Large intestine (tissue), 3 donors: ENCODE results near the gene FCRLA. TPM values are rescaled to one million over a fixed set of nuclear protein-coding genes. Genes with fewer than 3 reads are reported as not detected.
A peak's percentile ranks its signal among the peaks of the same experiment; 100 is the strongest.
"Not testable (repeated sequence)": the region's sequence is repeated elsewhere in the genome, so short reads cannot be mapped to it uniquely, and the experiment has no call there.

Experiments
- DNase-seq, 2 donors: peaks; one replicate each; pipeline versions ENCODE4 v3.0.0 to v3.0.0-alpha.2; 2013
- H3K27ac ChIP-seq: one replicate; pipeline ENCODE4 v1.5.1; 2013; ENCODE audit warnings: low read length
- H3K27me3 ChIP-seq: 2 replicates; pipeline ENCODE4 v1.6.1; 2013; ENCODE audit warnings: low read length; ENCODE audit not compliant: control insufficient read depth, insufficient read depth
- H3K36me3 ChIP-seq: 2 replicates; pipeline ENCODE4 v1.6.1; 2013; ENCODE audit warnings: low read length; ENCODE audit not compliant: control insufficient read depth, insufficient read depth
- H3K4me1 ChIP-seq: one replicate; pipeline ENCODE4 v1.6.1; 2013; ENCODE audit warnings: low read length; ENCODE audit not compliant: control insufficient read depth, insufficient read depth
- H3K4me3 ChIP-seq: one replicate; pipeline ENCODE4 v1.5.1; 2013; ENCODE audit warnings: low read length
- H3K9me3 ChIP-seq: one replicate; pipeline ENCODE4 v1.6.1; 2013; ENCODE audit warnings: mild to moderate bottlenecking, low read depth, low read length, moderate library complexity; ENCODE audit not compliant: control insufficient read depth
- WGBS: methylation state at CpG from one replicate; pipeline ENCODE4 v1.1.5; 2013; ENCODE audit warnings: low lambda C conversion rate; ENCODE audit not compliant: insufficient coverage; 5-methylcytosine and 5-hydroxymethylcytosine counted together
- polyA plus RNA-seq: library from polyadenylated mRNA; unstranded; fragments of 120-200 nt; gene quantifications from one replicate; pipeline ENCODE4 v1.2.1, GENCODE V29; 2013

FCRLA gene
- polyA plus RNA-seq, 1 donor, result 0.12 TPM

DNA sequence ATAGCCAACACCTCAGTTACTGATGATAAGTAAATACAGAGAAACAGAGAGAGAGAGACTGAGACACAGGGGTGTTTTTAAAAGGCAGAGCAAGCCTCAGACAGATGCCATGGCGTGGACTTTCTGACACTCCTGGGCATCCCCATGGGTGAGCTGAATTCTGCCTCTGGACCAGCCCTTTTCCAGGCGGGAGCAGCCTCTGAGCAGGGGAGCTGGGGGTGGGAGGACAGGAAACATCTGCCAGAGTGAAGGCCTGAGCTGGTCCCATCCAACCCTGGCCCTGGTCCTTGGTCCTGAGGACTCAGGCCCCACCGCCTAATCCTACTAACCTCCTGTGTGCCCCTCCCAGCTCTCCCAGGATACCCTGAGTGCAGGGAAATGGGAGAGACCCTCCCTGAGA, 32.1 kb upstream of the FCRLA start:
- not testable (repeated sequence) for H3K36me3 ChIP-seq, H3K4me3 ChIP-seq, DNase-seq, H3K4me1 ChIP-seq, H3K27me3 ChIP-seq, H3K9me3 ChIP-seq, H3K27ac ChIP-seq
- no CpG with 5 or more reads among the region's 3 CpGs for WGBS

DNA sequence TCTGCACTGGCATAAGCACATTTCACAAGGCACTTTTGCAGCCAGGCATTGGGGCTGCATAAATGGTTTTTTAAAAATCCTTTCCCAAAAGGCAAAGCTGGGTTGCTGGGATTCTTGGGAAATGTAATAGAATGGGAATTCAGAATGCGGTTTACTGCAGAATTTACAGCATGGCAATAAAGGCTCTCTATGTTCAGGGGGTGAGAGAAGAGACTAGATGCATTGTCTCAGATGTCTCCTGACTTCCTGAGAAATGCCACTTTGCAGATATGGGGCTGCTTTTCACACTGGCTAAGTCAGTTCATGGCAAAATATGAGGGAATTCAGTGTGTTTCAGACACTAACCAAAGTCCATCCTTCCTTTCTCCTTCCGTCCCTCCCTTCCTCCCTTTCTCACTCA, 30.6 kb upstream of the FCRLA start:
- WGBS, result 60% methylated on average over 1 of the region's 2 CpGs

DNA sequence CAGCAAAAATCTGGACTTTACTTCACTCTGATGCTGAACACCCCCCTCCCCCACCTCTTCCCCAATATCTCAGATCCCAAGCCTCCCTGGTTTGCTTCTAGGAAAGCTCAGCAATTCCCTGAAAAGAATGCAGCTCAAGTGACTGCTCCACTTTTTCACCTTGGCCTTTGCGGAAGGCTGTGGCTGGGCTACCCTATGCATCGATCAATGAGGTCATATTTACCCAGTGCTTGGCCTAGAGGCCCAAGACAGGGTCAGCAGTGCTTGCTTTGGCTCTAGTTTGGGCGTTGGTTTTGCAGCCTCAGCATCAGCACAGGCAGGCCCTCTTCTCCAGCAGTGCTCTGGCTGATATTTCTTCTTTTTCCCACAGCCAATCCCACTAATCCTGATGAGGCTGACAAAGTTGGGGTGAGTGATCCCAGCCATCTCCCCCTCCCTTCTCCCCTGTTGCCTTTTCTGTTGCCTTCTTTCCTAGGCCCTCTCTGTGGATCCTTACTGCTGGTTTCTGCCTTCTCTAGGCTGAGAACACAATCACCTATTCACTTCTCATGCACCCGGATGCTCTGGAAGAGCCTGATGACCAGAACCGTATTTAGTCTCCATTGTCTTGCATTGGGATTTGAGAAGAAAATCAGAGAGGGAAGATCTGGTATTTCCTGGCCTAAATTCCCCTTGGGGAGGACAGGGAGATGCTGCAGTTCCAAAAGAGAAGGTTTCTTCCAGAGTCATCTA, 29.9 kb upstream of the FCRLA start:
- no CpG with 5 or more reads among the region's 5 CpGs for WGBS
- peak in 1 of 2 donors; percentile 2 for DNase-seq

More for the DNA sequence above, 30.6 kb upstream of the FCRLA start:
- no peak overlapping the region for H3K4me3 ChIP-seq
- H3K36me3 ChIP-seq, result no peaks in the 10 kb centered on the region
- no peaks in the 10 kb centered on the region for H3K27me3 ChIP-seq
- no peaks in the 10 kb centered on the region for H3K9me3 ChIP-seq
- DNase-seq, result peak in 1 of 2 donors; percentile 10
- H3K4me1 ChIP-seq, result no peaks in the 10 kb centered on the region
- no peak overlapping the region for H3K27ac ChIP-seq

DNA sequence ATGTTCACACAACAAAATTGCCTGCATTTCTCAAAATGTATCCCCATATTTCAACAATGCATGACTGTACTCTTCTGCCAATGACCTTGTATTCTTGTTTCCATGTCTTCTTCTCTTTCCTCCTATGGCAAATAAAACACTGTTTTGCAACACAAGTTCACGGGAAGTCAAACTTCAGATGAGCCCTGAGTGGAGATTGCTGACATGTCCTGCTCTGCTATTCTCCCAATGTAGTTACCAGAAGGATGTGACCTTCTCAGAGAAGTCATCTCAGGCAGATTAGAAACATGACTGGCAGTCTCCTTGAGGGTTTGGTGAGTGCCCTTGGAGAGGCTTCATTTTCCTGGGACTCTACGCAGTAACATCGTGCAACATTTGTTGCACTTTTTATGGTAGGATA, 28.5 kb upstream of the FCRLA start:
- peaks cover 2% of the 10 kb centered on the region for H3K27me3 ChIP-seq
- H3K27ac ChIP-seq, result no peak overlapping the region
- H3K9me3 ChIP-seq, result no peaks in the 10 kb centered on the region
- H3K4me1 ChIP-seq, result no peaks in the 10 kb centered on the region
- H3K36me3 ChIP-seq, result no peaks in the 10 kb centered on the region
- WGBS, result 100% methylated on average over 2 of the region's 3 CpGs
- no peak for DNase-seq
- H3K4me3 ChIP-seq, result no peak overlapping the region

More for the DNA sequence above, 29.9 kb upstream of the FCRLA start:
- Histone ChIP-seq H3K27ac (no peak overlapping the region), H3K9me3 (no peaks in the 10 kb centered on the region), H3K27me3 (peaks cover 2% of the 10 kb centered on the region), H3K36me3 (no peaks in the 10 kb centered on the region), H3K4me1 (no peaks in the 10 kb centered on the region), H3K4me3 (no peak overlapping the region)

DNA sequence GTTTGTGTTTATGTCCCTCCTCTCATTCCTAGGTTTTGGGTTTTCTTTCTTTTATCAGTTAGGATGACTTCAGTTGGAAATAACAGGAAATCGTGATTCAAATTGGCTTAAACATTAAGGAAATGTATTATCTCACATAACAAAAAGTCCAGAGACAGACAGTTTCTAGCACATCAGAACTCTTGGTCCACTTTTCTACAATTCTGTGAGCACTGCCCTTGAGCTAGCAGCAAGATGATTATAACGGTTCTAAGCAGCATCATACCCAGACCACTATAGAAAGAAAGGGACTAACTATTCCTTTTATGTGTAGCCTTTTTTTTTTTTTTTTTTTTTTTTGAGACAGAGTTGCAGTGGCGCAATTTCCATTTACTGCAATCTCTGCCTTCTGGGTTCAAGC, 25.1 kb upstream of the FCRLA start:
- WGBS, result 90% methylated on average over 2 of the region's 3 CpGs
- H3K27me3 ChIP-seq, result peaks cover 2% of the 10 kb centered on the region
- DNase-seq, result no peak
- H3K9me3 ChIP-seq, result no peaks in the 10 kb centered on the region
- no peaks in the 10 kb centered on the region for H3K4me1 ChIP-seq
- no peak overlapping the region for H3K27ac ChIP-seq
- H3K4me3 ChIP-seq, result no peak overlapping the region
- no peaks in the 10 kb centered on the region for H3K36me3 ChIP-seq

DNA sequence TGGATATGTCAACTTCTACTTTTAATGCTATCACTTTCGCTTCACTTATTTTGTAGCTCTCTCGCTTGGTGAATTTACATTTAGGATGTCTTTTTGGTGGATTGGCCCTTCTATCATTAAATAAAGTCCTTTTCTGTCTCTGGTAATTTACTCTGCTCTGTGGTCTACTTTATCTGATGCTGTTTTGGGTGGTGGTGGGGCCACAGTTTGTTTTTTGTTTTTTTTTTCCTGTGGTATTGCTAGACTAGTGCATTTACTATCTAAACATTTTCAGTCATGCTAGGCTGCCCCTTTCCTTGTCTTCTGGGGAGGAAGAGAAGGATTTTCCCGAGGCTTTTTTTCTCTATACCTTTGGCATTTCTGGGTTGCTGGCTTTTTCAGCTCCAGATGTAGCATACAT, 18.1 kb upstream of the FCRLA start:
- Histone ChIP-seq H3K36me3 (no peaks in the 10 kb centered on the region), H3K27me3 (peaks cover 9% of the 10 kb centered on the region), H3K4me1 (no peaks in the 10 kb centered on the region), H3K9me3 (no peaks in the 10 kb centered on the region), H3K4me3 (no peak overlapping the region), H3K27ac (no peak overlapping the region)
- 59% methylated on average over 2 of the region's 3 CpGs for WGBS
- DNase-seq, result no peak

DNA sequence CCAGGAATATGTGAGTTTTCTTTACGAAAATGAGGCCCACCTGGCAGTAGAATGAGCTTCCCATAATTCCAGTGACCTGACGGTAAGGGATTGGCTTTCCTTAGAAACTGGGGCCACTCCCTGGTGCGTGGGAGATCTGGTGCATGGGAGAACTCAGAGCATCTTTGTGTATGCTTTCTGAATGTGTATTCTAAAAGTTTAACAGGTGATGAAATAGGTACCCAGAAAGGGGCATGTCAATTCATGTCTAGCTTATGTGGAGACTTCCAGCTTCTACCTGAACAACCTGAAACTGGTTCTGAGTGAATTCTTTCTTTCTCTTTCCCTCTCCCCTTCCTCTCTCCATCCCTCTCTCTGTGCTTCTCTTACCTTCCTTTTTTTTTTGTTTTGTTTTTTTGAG, 15.2 kb upstream of the FCRLA start:
- no peaks in the 10 kb centered on the region for H3K4me1 ChIP-seq
- H3K36me3 ChIP-seq, result no peaks in the 10 kb centered on the region
- no peak for DNase-seq
- WGBS, result no CpG with 5 or more reads among the region's 3 CpGs
- H3K27me3 ChIP-seq, result peaks cover 9% of the 10 kb centered on the region
- no peak overlapping the region for H3K4me3 ChIP-seq
- H3K9me3 ChIP-seq, result no peaks in the 10 kb centered on the region
- H3K27ac ChIP-seq, result no peak overlapping the region

DNA sequence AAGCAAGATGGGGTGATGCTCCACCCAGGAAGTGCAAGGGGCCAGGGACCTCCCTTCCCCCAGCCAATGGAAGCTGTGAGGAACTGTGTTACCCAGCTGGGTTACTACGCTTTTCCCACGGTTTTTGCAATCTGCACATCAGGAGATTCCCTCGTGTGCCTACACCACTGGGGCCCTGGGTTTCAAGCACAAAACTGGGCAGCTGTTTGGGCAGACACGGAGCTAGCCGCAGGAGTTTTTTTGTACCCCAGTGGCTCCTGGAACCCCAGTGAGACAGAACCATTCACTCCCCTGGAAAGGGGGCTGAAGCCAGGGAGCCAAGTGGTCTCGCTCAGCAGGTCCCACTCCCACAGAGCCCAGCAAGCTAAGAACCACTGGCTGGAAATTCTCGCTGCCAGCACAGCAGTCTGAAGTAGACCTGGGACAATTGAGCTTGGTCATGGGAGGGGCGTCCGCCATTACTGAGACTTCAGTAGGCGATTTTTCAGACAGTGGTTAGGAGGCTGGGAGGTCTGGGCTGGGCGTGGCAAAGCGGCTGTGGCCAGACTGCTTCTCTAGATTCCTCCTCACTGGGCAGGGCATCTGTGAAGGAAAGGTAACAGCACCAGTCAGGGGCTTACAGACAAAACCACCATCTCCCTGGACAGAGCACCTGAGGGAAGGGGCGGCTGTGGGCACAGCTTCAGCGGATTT, 13.9 kb upstream of the FCRLA start:
- not testable (repeated sequence) for H3K9me3 ChIP-seq, H3K36me3 ChIP-seq, DNase-seq, H3K4me3 ChIP-seq, H3K27me3 ChIP-seq, H3K4me1 ChIP-seq, H3K27ac ChIP-seq
- no CpG with 5 or more reads among the region's 14 CpGs for WGBS

DNA sequence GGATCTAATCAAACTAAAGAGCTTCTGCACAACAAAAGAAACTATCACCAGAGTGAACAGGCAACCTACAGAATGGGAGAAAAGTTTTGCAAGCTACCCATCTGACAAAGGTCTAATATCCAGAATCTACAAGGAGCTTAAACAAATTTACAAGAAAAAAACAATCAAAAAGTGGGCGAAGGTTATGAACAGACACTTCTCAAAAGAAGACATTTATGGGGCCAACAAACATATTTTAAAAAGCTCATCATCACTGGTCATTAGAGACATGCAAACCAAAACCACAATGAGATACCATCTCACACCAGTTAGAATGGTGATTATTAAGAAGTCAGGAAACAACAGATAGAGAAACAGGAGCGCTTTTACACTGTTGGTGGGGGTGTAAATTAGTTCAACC, 8.7 kb upstream of the FCRLA start:
- not testable (repeated sequence) for H3K36me3 ChIP-seq, H3K4me1 ChIP-seq, H3K4me3 ChIP-seq, H3K9me3 ChIP-seq, DNase-seq, H3K27ac ChIP-seq, H3K27me3 ChIP-seq
- WGBS, result no CpG with 5 or more reads among the region's 2 CpGs

DNA sequence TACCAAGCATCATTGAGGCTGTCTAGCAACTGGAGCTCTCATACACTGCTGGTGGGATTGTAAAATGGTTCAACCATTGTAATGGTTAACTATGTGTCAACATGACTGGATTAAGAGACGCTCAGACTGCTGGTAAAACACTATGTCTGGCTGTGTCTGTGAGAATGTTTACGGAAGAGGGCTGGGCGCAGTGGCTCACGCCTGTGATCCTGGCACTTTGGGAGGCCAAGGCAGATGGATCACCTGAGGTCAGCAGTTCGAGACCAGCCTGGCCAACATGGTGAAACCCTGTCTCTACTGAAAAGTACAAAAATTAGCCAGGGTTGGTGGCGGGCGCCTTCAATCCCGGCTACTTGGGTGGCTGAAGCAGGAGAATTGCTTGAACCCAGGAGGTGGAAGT, 4.8 kb upstream of the FCRLA start:
- Histone ChIP-seq H3K9me3 (no peaks in the 10 kb centered on the region), H3K4me3 (no peak overlapping the region), H3K4me1 (no peaks in the 10 kb centered on the region), H3K27me3 (no peaks in the 10 kb centered on the region), H3K36me3 (no peaks in the 10 kb centered on the region), H3K27ac (no peak overlapping the region)
- WGBS, result no CpG with 5 or more reads among the region's 8 CpGs
- peak; percentile 70 to 83 for DNase-seq

DNA sequence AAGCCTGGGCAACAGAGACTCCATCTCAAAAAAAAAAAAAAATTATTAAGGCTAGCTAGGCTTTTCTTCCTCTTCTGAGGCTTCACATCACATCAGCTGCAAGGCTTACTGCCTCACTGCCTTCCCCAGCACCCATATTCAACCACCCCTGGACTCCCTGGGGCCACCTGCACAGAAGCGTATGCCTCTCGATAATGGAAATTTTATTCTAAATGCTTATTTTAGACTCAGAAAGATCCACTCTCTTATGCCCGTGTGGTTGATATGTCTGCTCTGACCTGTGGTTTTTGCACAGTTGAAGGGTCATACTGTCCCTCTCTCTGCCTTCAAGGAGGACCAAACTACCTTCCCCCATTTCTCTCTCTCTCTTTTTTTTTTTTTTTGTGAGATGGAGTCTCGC, 1.5 kb upstream of the FCRLA start:
- no peaks in the 10 kb centered on the region for H3K36me3 ChIP-seq
- H3K27ac ChIP-seq, result no peak overlapping the region
- peaks cover 6% of the 10 kb centered on the region for H3K27me3 ChIP-seq
- H3K4me1 ChIP-seq, result no peaks in the 10 kb centered on the region
- no peak overlapping the region for H3K4me3 ChIP-seq
- WGBS, result 83% methylated on average over 1 of the region's 4 CpGs
- DNase-seq, result no peak
- H3K9me3 ChIP-seq, result no peaks in the 10 kb centered on the region
